ENCODE results near the gene SERPINB7. TPM values are rescaled to one million over a fixed set of nuclear protein-coding genes. Genes with fewer than 3 reads are reported as not detected.

SERPINB7 gene
- total RNA-seq, 1 donor from 2014 or later: not detected

DNA sequence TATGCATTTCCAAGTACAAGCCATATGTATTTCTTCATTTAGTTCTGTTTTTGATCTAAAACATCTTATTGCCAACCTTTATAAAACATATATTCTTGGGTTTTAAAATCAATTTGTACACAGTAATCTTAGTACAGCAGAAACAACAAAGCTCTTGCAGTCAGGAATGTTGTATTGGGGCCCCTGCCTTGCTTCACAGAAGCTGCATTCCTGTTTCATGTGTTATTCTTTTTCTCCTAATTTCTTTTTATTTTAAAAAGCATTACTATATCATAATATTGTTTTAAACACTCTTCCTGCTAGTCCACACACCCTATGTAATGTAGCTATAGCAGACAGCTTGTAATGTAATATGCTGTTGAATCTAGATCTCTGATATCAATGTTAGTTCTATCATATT is 24.0 kb downstream of the SERPINB7 start:
- Mint-ChIP-seq H3K36me3 (ENCODE audit: low read depth, unreplicated experiment) (no peaks in the 10 kb centered on the region), H3K9me3 (ENCODE audit: unreplicated experiment) (no peaks in the 10 kb centered on the region), H3K27me3 (ENCODE audit: unreplicated experiment) (no peaks in the 10 kb centered on the region), H3K27ac (ENCODE audit: unreplicated experiment) (no peak overlapping the region), H3K4me1 (ENCODE audit: unreplicated experiment) (no peaks in the 10 kb centered on the region), H3K4me3 (ENCODE audit: unreplicated experiment) (no peak overlapping the region)
- DNase-seq (ENCODE audit: low spot score): no peak
- TF ChIP-seq CTCF (IDR thresholded peaks at IDR 0.05; ENCODE audit: unreplicated experiment): no peak

GRCh38 chr18:63801343-63801742 is 26.1 kb downstream of the SERPINB7 start:
- no peak for DNase-seq (ENCODE audit: low spot score)
- no peaks in the 10 kb centered on the region for H3K27me3 Mint-ChIP-seq (ENCODE audit: unreplicated experiment)
- no peak overlapping the region for H3K4me3 Mint-ChIP-seq (ENCODE audit: unreplicated experiment)
- H3K27ac Mint-ChIP-seq (ENCODE audit: unreplicated experiment): no peak overlapping the region
- H3K4me1 Mint-ChIP-seq (ENCODE audit: unreplicated experiment): no peaks in the 10 kb centered on the region
- TF ChIP-seq CTCF (IDR thresholded peaks at IDR 0.05; ENCODE audit: unreplicated experiment): no peak
- no peaks in the 10 kb centered on the region for H3K9me3 Mint-ChIP-seq (ENCODE audit: unreplicated experiment)
- H3K36me3 Mint-ChIP-seq (ENCODE audit: low read depth, unreplicated experiment): no peaks in the 10 kb centered on the region

DNA sequence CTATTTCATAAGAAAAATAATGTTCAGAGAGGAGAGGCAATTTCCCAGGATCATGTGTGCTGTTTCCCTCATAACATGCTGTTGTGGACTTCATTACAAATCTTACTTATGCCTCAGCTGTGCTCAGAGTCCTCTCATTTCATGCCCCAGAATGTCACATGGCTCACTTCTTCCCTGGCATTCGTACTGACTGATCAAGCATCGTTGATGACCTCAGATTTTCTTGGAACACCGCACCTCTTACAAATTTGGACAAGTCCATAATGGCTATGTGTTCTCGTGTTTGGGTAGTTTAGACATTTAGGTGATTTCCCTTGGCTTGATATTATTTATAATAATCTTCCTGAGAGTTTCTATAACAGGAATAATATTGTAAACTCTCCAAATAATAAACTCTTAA is 32.9 kb downstream of the SERPINB7 start:
- H3K27me3 Mint-ChIP-seq (ENCODE audit: unreplicated experiment): no peaks in the 10 kb centered on the region
- no peaks in the 10 kb centered on the region for H3K9me3 Mint-ChIP-seq (ENCODE audit: unreplicated experiment)
- H3K27ac Mint-ChIP-seq (ENCODE audit: unreplicated experiment): no peak overlapping the region
- no peak for TF ChIP-seq CTCF (IDR thresholded peaks at IDR 0.05; ENCODE audit: unreplicated experiment)
- H3K4me3 Mint-ChIP-seq (ENCODE audit: unreplicated experiment): no peak overlapping the region
- no peaks in the 10 kb centered on the region for H3K36me3 Mint-ChIP-seq (ENCODE audit: low read depth, unreplicated experiment)
- DNase-seq (ENCODE audit: low spot score): no peak
- H3K4me1 Mint-ChIP-seq (ENCODE audit: unreplicated experiment): no peaks in the 10 kb centered on the region

DNA sequence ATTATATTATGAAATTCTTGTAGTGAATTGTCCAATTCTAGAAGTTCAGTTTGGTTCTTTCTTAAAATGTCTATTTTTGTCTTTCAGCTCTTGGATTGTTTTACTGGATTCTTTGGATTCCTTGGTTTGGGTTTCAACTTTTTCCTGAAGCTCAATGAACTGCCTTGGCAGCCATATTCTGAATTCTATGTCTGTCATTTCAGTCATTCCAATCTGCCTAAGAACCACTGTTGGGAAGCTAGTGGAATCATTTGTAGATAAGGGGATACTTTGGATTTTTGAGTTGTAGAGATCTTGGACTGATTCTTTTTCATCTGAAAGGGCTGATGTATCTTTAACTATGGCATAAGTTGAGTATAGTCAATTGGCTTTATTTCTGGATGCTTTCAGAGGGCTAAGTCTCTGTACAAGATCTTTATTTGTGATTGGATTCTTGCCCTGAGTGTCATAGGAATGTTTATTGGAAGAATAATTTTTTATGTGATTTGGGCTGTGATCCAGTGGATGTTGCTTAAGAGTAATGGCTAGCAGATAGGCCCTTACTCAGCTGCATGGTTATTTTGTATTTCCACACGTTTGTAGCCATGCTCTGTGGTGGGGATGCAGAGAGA is 42.3 kb downstream of the SERPINB7 start:
- H3K27me3 Mint-ChIP-seq (ENCODE audit: unreplicated experiment): no peaks in the 10 kb centered on the region
- H3K4me1 Mint-ChIP-seq (ENCODE audit: unreplicated experiment): no peaks in the 10 kb centered on the region
- H3K36me3 Mint-ChIP-seq (ENCODE audit: low read depth, unreplicated experiment): no peaks in the 10 kb centered on the region
- no peak overlapping the region for H3K4me3 Mint-ChIP-seq (ENCODE audit: unreplicated experiment)
- TF ChIP-seq CTCF (IDR thresholded peaks at IDR 0.05; ENCODE audit: unreplicated experiment): no peak
- no peak overlapping the region for H3K27ac Mint-ChIP-seq (ENCODE audit: unreplicated experiment)
- no peak for DNase-seq (ENCODE audit: low spot score)
- no peaks in the 10 kb centered on the region for H3K9me3 Mint-ChIP-seq (ENCODE audit: unreplicated experiment)

GRCh38 chr18:63818212-63818611 is 43.0 kb downstream of the SERPINB7 start:
- Mint-ChIP-seq H3K36me3 (ENCODE audit: low read depth, unreplicated experiment) (no peaks in the 10 kb centered on the region), H3K4me1 (ENCODE audit: unreplicated experiment) (no peaks in the 10 kb centered on the region), H3K27me3 (ENCODE audit: unreplicated experiment) (no peaks in the 10 kb centered on the region), H3K27ac (ENCODE audit: unreplicated experiment) (no peak overlapping the region), H3K9me3 (ENCODE audit: unreplicated experiment) (no peaks in the 10 kb centered on the region), H3K4me3 (ENCODE audit: unreplicated experiment) (no peak overlapping the region)
- DNase-seq (ENCODE audit: low spot score): no peak
- no peak for TF ChIP-seq CTCF (IDR thresholded peaks at IDR 0.05; ENCODE audit: unreplicated experiment)
